Heart right ventricle (tissue), 16 donors: ENCODE data around the gene MORC4. TPM values are rescaled to one million over a fixed set of nuclear protein-coding genes. Genes with fewer than 3 reads are reported as not detected.

Experiments
- ATAC-seq, 8 donors: fragments of 200-7000 bp; cut with Tn5 transposase; one replicate each; pipeline ENCODE4 v1.9.1; 2020; ENCODE audit warnings: mild to moderate bottlenecking in 8 of 8, moderate library complexity in 8 of 8, moderate number of reproducible peaks in 1 of 8
- DNase-seq, 2 donors: peaks; one replicate each; pipeline ENCODE4 v3.0.0-alpha.2; 2020
- H3K27ac ChIP-seq, 10 donors: fragments of 200-600 bp; sonication (generic) in 2 of 10; one replicate each; pipeline versions ENCODE4 v1.5.0 to v1.8.0; 2020 to 2022; ENCODE audit warnings: mild to moderate bottlenecking in 3 of 10
- H3K27me3 ChIP-seq, 7 donors: fragments of 200-600 bp; one replicate each; pipeline ENCODE4 v1.8.0; 2021 to 2022; ENCODE audit warnings: mild to moderate bottlenecking in 2 of 7
- H3K36me3 ChIP-seq, 9 donors: fragments of 200-600 bp; sonication (generic) in 1 of 9; one replicate each; pipeline versions ENCODE4 v1.5.0 to v1.8.0; 2020 to 2022; ENCODE audit warnings: mild to moderate bottlenecking in 2 of 9
- H3K4me1 ChIP-seq, 9 donors: fragments of 200-600 bp; sonication (generic) in 1 of 9; one replicate each; pipeline versions ENCODE4 v1.5.0 to v1.8.0; 2020 to 2022; ENCODE audit warnings: mild to moderate bottlenecking in 4 of 9
- H3K4me3 ChIP-seq, 10 donors: fragments of 200-600 bp; sonication (generic) in 2 of 10; one replicate each; pipeline versions ENCODE4 v1.5.0 to v1.8.0; 2020 to 2022; ENCODE audit warnings: mild to moderate bottlenecking in 7 of 10, moderate library complexity in 2 of 10
- H3K9me3 ChIP-seq, 11 donors: fragments of 200-600 bp in 10 of 11; sonication (generic) in 2 of 11; one replicate each; pipeline versions ENCODE4 v1.5.0 to v1.8.0; 2013 to 2022; ENCODE audit warnings: mild to moderate bottlenecking in 2 of 11, control low read depth in 1 of 11, moderate library complexity in 1 of 11
- WGBS, 2 donors: extraction: QIAGEN DNeasy Blood & Tissue Kit; methylation state at CpG; one replicate each; pipeline ENCODE4 v1.1.7; 2013; ENCODE audit warnings: inconsistent platforms in 1 of 2; 5-methylcytosine and 5-hydroxymethylcytosine counted together
- intact Hi-C, 10 donors: fragments of 100-400 bp; cut with DNase I; formaldehyde crosslinking; loops; one replicate each; pipeline versions ENCODE4 v1.11.1 to v1.14.2; 2022
- polyA plus RNA-seq, 2 donors: library from polyadenylated mRNA; stranded (reverse); fragments of 200-250 nt; gene quantifications; one replicate each; pipeline ENCODE4 v1.2.3, GENCODE V29; 2013
- total RNA-seq, 10 donors: library from RNA; stranded (reverse); fragmentation: NEBNext Ultra II Directional in 3 of 10; extraction: Animal tissue kit (Norgen Biotek cat#: 25700) in 3 of 10; gene quantifications; one replicate each; pipeline versions ENCODE4 v1.2.1 to v1.2.4, GENCODE V29; 2021 to 2023
- TF ChIP-seq, protein P1 (sequence below), 9 donors: fragments of 200-600 bp; sonication (generic) in 2 of 9; IDR thresholded peaks; one replicate each; pipeline versions ENCODE4 v1.5.0 to v1.8.0; 2021 to 2022; ENCODE audit warnings: antibody characterized with exemption in 9 of 9, mild to moderate bottlenecking in 5 of 9, moderate library complexity in 1 of 9
- donor health status: Arrhythmogenic right ventricular cardiomyopathy.
- donor health status: ischemic (EF 13 %, LVEDD 7.1; RV severe dilation, severe dysfunction).
- donor health status: healthy with polysubstance abuse.
- donor health status: DM: no; HTN: yes; CAD: no.
- donor health status: DM: no; HTN: no; CAD: no.
- donor health status: ischemic (EF 25% LVEDD 6.9; RV normal size, moderate dysfunction).
- donor health status: ischemic (EF 25% LVEDD 5.7; RV mildly dilated, moderate dysfunction).
- donor health status: healthy.
- donor health status: DM: yes; HTN: yes; CAD: no.
- donor health status: Ischemic cardiomyopathy.
- donor health status: ischemic (EF 35%, LVEDD 5.7; RV mildly dilated, moderate dysfunction).
- donor health status: nonischemic (EF 11% LVEDD 7.7; RV severe dilation, severe dysfunction).
- donor health status: DM: yes; HTN: yes; CAD: no.
- donor health status: PGD.
- donor health status: ischemic (EF 29% LVEDD 5.4; RV normal size, mild dysfunction).
- donor health status: nonischemic (EF 23%, LVEDD 6.1; RV moderate dilation, normal function).

The MORC4 gene
- total and polyA plus RNA-seq, 12 donors, result 2.2 to 3.5 (median 2.7) TPM

DNA sequence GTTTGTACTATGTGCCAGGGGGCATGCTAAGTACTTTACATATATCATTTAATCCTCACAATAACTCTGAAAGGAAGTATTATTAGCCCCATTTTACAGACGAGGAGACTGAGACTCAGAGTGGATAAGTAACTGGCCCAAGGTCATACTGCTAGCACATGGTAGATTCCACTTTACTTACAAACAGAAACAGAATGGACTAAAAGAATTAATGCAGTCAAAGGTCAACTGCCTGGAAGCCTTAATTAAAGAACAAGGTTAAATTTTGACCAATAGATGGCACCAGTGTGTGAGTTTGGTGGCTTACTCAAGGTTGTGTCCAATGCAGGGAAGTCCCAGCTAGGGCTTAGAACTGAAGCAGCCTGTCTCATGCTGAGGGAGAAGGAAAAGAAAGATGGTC is 101.5 kb downstream of the MORC4 start:
- 60% methylated on average over 1 of the region's 1 CpG for WGBS, 2 donors

DNA sequence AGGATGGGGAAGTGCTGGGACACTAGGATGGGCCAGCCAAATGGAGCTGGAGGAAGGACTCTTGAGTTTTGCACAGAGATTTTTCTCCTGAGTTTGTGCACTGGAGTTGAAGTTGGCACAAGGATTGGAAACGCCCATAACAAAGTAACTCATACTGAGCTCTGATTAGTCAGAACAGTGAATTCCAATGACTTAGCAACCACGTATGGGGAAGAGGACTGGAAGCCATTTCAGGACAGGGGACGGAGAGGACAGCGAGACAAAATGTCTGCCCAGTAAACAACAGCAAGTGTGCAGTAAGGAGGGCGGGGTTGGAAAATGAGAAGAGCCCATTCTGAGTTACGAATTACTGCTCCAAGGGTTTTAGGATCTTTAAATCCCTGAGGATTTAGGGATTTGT is 102.8 kb downstream of the MORC4 start:
- peaks cover 0 to 5% (median 0%) of the 10 kb centered on the region in 9 donors for H3K4me1 ChIP-seq
- ATAC-seq, result no peak
- no peaks in the 10 kb centered on the region for H3K9me3 ChIP-seq
- DNase-seq, result no peak
- 83 to 89% methylated on average over 6 of the region's 6 CpGs for WGBS, 2 donors
- intact Hi-C loops, result loop anchor here in 5 of 10 donors (2.0 to 10.0 kb wide), 4 partner anchors 55 to 998 kb away; no protein-coding TSS in a partner anchor
- H3K4me3 ChIP-seq, result no peak overlapping the region
- H3K27ac ChIP-seq, result no peak overlapping the region
- TF ChIP-seq, protein P1, sequence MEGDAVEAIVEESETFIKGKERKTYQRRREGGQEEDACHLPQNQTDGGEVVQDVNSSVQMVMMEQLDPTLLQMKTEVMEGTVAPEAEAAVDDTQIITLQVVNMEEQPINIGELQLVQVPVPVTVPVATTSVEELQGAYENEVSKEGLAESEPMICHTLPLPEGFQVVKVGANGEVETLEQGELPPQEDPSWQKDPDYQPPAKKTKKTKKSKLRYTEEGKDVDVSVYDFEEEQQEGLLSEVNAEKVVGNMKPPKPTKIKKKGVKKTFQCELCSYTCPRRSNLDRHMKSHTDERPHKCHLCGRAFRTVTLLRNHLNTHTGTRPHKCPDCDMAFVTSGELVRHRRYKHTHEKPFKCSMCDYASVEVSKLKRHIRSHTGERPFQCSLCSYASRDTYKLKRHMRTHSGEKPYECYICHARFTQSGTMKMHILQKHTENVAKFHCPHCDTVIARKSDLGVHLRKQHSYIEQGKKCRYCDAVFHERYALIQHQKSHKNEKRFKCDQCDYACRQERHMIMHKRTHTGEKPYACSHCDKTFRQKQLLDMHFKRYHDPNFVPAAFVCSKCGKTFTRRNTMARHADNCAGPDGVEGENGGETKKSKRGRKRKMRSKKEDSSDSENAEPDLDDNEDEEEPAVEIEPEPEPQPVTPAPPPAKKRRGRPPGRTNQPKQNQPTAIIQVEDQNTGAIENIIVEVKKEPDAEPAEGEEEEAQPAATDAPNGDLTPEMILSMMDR (IDR thresholded peaks at IDR 0.05), result no peak
- H3K27me3 ChIP-seq, result peaks cover 0 to 49% (median 0%) of the 10 kb centered on the region in 7 donors
- no peaks in the 10 kb centered on the region for H3K36me3 ChIP-seq

More for the DNA sequence above, 101.5 kb downstream of the MORC4 start:
- ATAC-seq, result peak in 2 of 8 donors; percentile 45 to 58
- TF ChIP-seq, protein P1 (IDR thresholded peaks at IDR 0.05), result peak in 7 of 9 donors; percentile 26 to 46 (median 35)
- no peaks in the 10 kb centered on the region for H3K36me3 ChIP-seq
- peaks cover 0 to 37% (median 0%) of the 10 kb centered on the region in 7 donors for H3K27me3 ChIP-seq
- no peaks in the 10 kb centered on the region for H3K9me3 ChIP-seq
- peaks cover 0 to 5% (median 0%) of the 10 kb centered on the region in 9 donors for H3K4me1 ChIP-seq
- no peak overlapping the region for H3K4me3 ChIP-seq
- DNase-seq, result no peak
- intact Hi-C loops, result loop anchor here in 4 of 10 donors (5.0 to 10.0 kb wide), 3 partner anchors 54 to 996 kb away; no protein-coding TSS in a partner anchor
- no peak overlapping the region for H3K27ac ChIP-seq

DNA sequence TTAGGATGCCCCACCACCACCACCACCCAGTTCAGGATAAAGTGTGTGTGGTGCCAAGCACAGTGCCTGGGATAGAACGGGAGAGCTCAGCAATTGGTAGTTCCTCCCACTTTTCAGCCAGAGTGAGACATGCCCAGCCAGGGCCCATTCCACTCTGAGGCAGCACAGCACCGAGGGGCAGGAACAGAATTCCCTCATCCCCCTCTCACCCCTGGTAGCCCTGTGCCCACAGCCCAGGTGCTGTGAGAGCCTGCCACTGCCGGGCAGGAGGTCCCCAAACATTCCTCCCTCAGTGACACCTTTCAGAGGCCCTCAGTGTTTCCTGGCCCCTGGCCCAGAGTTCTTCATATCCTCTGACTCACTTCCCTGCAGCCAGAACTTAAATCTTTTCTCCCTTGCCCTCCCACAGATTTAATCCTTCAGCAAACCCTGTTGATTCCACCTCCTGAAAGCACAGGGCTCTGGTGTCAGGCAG is 105.0 kb downstream of the MORC4 start:
- intact Hi-C loops, result loop anchor here in 6 of 10 donors (2.0 to 10.0 kb wide), 6 partner anchors 57 to 1000 kb away; no protein-coding TSS in a partner anchor
- DNase-seq (peak; percentile 7 to 9), ATAC-seq (peak in 6 of 8 donors; percentile 16 to 55 (median 44))
- H3K4me3 ChIP-seq, result no peak overlapping the region
- 37 to 45% methylated on average over 2 to 3 of the region's 3 CpGs for WGBS, 2 donors
- peaks cover 0 to 5% (median 0%) of the 10 kb centered on the region in 9 donors for H3K4me1 ChIP-seq
- H3K27me3 ChIP-seq, result peaks cover 0 to 54% (median 0%) of the 10 kb centered on the region in 7 donors
- H3K9me3 ChIP-seq, result no peaks in the 10 kb centered on the region
- H3K27ac ChIP-seq, result no peak overlapping the region
- H3K36me3 ChIP-seq, result no peaks in the 10 kb centered on the region
- TF ChIP-seq, protein P1 (IDR thresholded peaks at IDR 0.05), result no peak

DNA sequence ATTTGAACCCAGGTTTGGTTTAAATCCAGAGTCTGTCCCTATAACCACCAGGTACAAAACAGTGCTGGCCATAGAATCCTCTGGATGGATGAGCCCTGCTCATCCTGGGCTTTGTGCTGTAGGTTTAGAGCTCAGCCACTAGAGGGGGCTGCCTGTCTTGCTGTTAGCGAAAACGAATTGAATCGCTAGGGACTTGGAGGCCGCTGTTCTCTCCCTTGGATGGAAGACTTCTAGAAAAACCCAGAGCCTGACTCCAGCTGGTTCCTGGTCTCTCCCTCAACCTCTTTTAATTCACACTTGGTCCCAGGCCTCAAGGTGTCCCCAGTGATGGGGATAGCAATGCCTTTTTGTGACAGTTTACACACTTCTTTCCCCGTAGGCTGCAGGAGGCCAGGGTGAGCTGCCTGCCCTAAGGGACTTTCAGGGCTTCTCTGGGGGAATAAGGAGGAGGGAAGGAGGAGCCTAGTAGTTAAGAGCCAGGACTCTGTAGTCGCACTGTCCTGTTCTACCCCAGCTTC is 105.6 kb downstream of the MORC4 start:
- Histone ChIP-seq H3K27ac (no peak overlapping the region), H3K27me3 (peaks cover 0 to 55% (median 0%) of the 10 kb centered on the region in 7 donors), H3K4me3 (no peak overlapping the region), H3K9me3 (no peaks in the 10 kb centered on the region), H3K36me3 (no peaks in the 10 kb centered on the region), H3K4me1 (peaks cover 0 to 5% (median 0%) of the 10 kb centered on the region in 9 donors)
- peak; percentile 42 to 89 (median 80) for ATAC-seq
- 20 to 23% methylated on average over 6 of the region's 6 CpGs for WGBS, 2 donors
- intact Hi-C loops, result loop anchor here in 3 of 10 donors (2.0 to 10.0 kb wide), 4 partner anchors 58 to 1000 kb away; no protein-coding TSS in a partner anchor
- TF ChIP-seq, protein P1 (IDR thresholded peaks at IDR 0.05), result peak; percentile 48 to 89 (median 72)
- peak; percentile 13 to 21 for DNase-seq
